Measurements from ENCODE around the gene NOL7. TPM values are rescaled to one million over a fixed set of nuclear protein-coding genes. Genes with fewer than 3 reads are reported as not detected.

Gene NOL7
- total and polyA plus RNA-seq, 2 experiments from 2014 or later = 84.3 to 96.8 TPM

DNA sequence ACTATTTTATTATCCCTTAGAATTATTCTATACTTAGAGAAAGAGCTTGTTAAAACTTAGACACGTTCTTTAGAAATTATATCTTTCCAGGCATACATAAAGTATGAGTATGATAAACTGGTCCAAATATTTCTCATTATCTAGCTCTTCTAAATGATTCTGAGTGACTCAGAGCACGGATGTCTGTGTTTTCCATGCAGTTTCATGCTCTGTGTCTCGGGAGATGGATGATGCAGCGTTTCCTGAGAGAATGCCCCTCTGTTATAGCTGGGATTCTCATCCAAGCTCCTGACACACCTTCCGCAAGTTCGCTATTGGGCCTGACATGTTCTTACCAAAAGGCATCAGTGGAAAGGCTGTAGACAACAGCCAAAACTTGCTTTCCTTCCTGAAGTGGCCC lies 21.4 kb upstream of the NOL7 start:
- Histone ChIP-seq H3K9me2 (replicated peaks; ENCODE audit: insufficient read depth) (no peaks in the 10 kb centered on the region), H3K9me3 (ENCODE audit: low read depth) (no peaks in the 10 kb centered on the region), H3K27me3 (no peaks in the 10 kb centered on the region), H3K4me2 (no peak overlapping the region), H2AFZ (no peak overlapping the region), H3K79me2 (no peaks in the 10 kb centered on the region), H3K4me3 (no peak overlapping the region), H4K20me1 (ENCODE audit: insufficient read depth, poor library complexity, severe bottlenecking) (no peaks in the 10 kb centered on the region), H3K27ac (no peak overlapping the region), H3K4me1 (ENCODE audit: insufficient read depth) (no peaks in the 10 kb centered on the region), H3K36me3 (replicated peaks; ENCODE audit: insufficient read depth, low read depth) (no peaks in the 10 kb centered on the region)
- WGBS (ENCODE audit: low lambda C conversion rate, missing lambda C conversion rate) = 88% methylated on average over 6 of the region's 6 CpGs
- TF ChIP-seq EZH2phosphoT487 (IDR thresholded peaks at IDR 0.05; ENCODE audit: low read depth, severe bottlenecking, unreplicated experiment) = no peak
- TF ChIP-seq, protein P1, sequence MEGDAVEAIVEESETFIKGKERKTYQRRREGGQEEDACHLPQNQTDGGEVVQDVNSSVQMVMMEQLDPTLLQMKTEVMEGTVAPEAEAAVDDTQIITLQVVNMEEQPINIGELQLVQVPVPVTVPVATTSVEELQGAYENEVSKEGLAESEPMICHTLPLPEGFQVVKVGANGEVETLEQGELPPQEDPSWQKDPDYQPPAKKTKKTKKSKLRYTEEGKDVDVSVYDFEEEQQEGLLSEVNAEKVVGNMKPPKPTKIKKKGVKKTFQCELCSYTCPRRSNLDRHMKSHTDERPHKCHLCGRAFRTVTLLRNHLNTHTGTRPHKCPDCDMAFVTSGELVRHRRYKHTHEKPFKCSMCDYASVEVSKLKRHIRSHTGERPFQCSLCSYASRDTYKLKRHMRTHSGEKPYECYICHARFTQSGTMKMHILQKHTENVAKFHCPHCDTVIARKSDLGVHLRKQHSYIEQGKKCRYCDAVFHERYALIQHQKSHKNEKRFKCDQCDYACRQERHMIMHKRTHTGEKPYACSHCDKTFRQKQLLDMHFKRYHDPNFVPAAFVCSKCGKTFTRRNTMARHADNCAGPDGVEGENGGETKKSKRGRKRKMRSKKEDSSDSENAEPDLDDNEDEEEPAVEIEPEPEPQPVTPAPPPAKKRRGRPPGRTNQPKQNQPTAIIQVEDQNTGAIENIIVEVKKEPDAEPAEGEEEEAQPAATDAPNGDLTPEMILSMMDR (IDR thresholded peaks at IDR 0.05; ENCODE audit: poor library complexity) = no peak
- TF ChIP-seq EZH2 (IDR thresholded peaks at IDR 0.05; ENCODE audit: borderline replicate concordance) = no peak
- no peak for DNase-seq (ENCODE audit: low spot score)

DNA sequence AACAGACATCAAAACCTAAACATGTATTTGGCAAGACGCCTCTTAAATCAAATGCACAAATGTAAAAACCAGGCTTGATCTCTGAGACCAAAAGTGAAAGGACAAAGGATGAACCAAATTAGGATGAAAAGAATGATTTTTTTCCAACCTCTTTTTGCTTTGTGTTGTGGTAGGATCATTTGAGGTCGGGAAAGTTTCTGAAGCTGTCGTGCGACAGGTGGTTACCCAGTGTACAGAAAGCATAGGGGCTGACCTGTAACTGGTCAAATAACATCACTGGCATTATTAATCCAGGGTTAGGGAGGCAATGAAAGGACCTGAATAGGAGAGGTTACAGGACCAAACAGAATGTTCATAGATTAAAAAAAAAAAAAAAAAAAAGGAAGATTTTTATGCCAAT lies 18.1 kb upstream of the NOL7 start:
- Histone ChIP-seq H3K9me3 (ENCODE audit: low read depth) (no peaks in the 10 kb centered on the region), H3K36me3 (replicated peaks; ENCODE audit: insufficient read depth, low read depth) (no peaks in the 10 kb centered on the region), H2AFZ (no peak overlapping the region), H3K4me1 (ENCODE audit: insufficient read depth) (no peaks in the 10 kb centered on the region), H4K20me1 (ENCODE audit: insufficient read depth, poor library complexity, severe bottlenecking) (no peaks in the 10 kb centered on the region), H3K4me3 (no peak overlapping the region), H3K27ac (no peak overlapping the region), H3K27me3 (no peaks in the 10 kb centered on the region), H3K4me2 (no peak overlapping the region), H3K79me2 (no peaks in the 10 kb centered on the region), H3K9me2 (replicated peaks; ENCODE audit: insufficient read depth) (no peaks in the 10 kb centered on the region)
- TF ChIP-seq EZH2 (IDR thresholded peaks at IDR 0.05; ENCODE audit: borderline replicate concordance) = no peak
- TF ChIP-seq, protein P1 (IDR thresholded peaks at IDR 0.05; ENCODE audit: poor library complexity) = no peak
- TF ChIP-seq EZH2phosphoT487 (IDR thresholded peaks at IDR 0.05; ENCODE audit: low read depth, severe bottlenecking, unreplicated experiment) = no peak
- no peak for DNase-seq (ENCODE audit: low spot score)
- 96% methylated on average over 4 of the region's 4 CpGs for WGBS (ENCODE audit: low lambda C conversion rate, missing lambda C conversion rate)

DNA sequence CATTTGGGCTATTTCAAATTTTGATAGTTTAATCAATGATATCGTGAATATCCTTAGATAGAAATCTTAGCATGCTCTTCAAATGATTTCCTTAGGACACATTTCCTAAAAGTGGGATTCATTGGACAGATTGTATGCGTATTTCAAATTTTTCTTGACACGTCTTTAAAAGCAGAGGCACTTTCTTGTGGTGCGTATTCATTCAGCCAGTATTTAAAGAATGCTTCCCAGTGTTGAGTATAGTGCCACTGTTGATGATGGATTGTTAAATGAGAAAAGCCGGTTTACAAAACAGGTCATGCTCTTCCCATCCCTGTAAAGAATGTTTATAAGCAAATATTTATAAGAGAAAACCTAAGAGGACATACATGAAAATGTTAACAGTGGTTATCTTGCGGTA lies 15.1 kb upstream of the NOL7 start:
- H3K36me3 ChIP-seq (replicated peaks; ENCODE audit: insufficient read depth, low read depth) = no peaks in the 10 kb centered on the region
- 95% methylated on average over 6 of the region's 6 CpGs for WGBS (ENCODE audit: low lambda C conversion rate, missing lambda C conversion rate)
- H3K4me2 ChIP-seq = no peak overlapping the region
- no peaks in the 10 kb centered on the region for H3K27me3 ChIP-seq
- no peak overlapping the region for H3K4me3 ChIP-seq
- H4K20me1 ChIP-seq (ENCODE audit: insufficient read depth, poor library complexity, severe bottlenecking) = no peaks in the 10 kb centered on the region
- H3K9me3 ChIP-seq (ENCODE audit: low read depth) = no peaks in the 10 kb centered on the region
- no peaks in the 10 kb centered on the region for H3K79me2 ChIP-seq
- H3K4me1 ChIP-seq (ENCODE audit: insufficient read depth) = no peaks in the 10 kb centered on the region
- no peak overlapping the region for H3K27ac ChIP-seq
- DNase-seq (ENCODE audit: low spot score) = no peak
- no peaks in the 10 kb centered on the region for H3K9me2 ChIP-seq (replicated peaks; ENCODE audit: insufficient read depth)
- H2AFZ ChIP-seq = no peak overlapping the region
- TF ChIP-seq EZH2 (IDR thresholded peaks at IDR 0.05; ENCODE audit: borderline replicate concordance) (no peak), EZH2phosphoT487 (IDR thresholded peaks at IDR 0.05; ENCODE audit: low read depth, severe bottlenecking, unreplicated experiment) (no peak)
- TF ChIP-seq, protein P1 (IDR thresholded peaks at IDR 0.05; ENCODE audit: poor library complexity) = no peak

DNA sequence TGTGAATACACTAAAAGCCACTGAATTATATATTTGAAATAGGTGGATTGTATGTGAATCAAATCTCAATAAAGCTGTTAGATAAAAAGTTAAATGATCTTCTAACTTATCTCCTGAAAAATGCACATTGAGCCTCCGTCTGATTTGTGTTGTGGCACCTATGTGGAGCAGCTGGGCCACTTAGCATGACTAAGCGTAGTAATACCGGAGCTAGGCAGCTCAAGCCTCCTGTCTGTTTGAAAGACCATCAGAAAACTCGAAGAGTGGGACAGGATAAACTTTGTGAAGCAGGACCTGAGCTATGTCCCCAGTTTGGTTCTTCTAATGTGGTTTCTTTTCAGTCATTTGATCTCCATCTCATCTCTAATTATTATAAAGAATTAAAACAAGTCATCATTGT lies 11.0 kb upstream of the NOL7 start:
- TF ChIP-seq EZH2phosphoT487 (IDR thresholded peaks at IDR 0.05; ENCODE audit: low read depth, severe bottlenecking, unreplicated experiment) (no peak), EZH2 (IDR thresholded peaks at IDR 0.05; ENCODE audit: borderline replicate concordance) (no peak)
- TF ChIP-seq, protein P1 (IDR thresholded peaks at IDR 0.05; ENCODE audit: poor library complexity) = no peak

More for the DNA sequence above, 11.0 kb upstream of the NOL7 start:
- Histone ChIP-seq H2AFZ (no peak overlapping the region), H3K4me2 (no peak overlapping the region), H3K27ac (no peak overlapping the region), H3K9me3 (ENCODE audit: low read depth) (no peaks in the 10 kb centered on the region), H3K4me3 (no peak overlapping the region), H4K20me1 (ENCODE audit: insufficient read depth, poor library complexity, severe bottlenecking) (no peaks in the 10 kb centered on the region), H3K27me3 (no peaks in the 10 kb centered on the region), H3K36me3 (replicated peaks; ENCODE audit: insufficient read depth, low read depth) (no peaks in the 10 kb centered on the region), H3K4me1 (ENCODE audit: insufficient read depth) (no peaks in the 10 kb centered on the region), H3K9me2 (replicated peaks; ENCODE audit: insufficient read depth) (no peaks in the 10 kb centered on the region), H3K79me2 (no peaks in the 10 kb centered on the region)
- DNase-seq (ENCODE audit: low spot score) = no peak
- 87% methylated on average over 4 of the region's 4 CpGs for WGBS (ENCODE audit: low lambda C conversion rate, missing lambda C conversion rate)

Data from hepatocyte (in vitro differentiated cells).